Fibroblast of villous mesenchyme (primary cell): ENCODE results near the gene ERP27. TPM values are rescaled to one million over a fixed set of nuclear protein-coding genes. Genes with fewer than 3 reads are reported as not detected.

Experiments
- DNase-seq: peaks from one replicate; pipeline ENCODE4 v3.0.0-alpha.2; 2010; ENCODE audit warnings: low read depth
- H3K4me3 ChIP-seq: 2 replicates; pipeline ENCODE4 v1.5.1; 2011; ENCODE audit warnings: low read depth, mild to moderate bottlenecking, low read length
- CTCF ChIP-seq: IDR thresholded peaks from 2 replicates; pipeline ENCODE4 v1.5.1; 2012; ENCODE audit warnings: low read depth, mild to moderate bottlenecking, low read length; ENCODE audit not compliant: insufficient read depth
- total RNA-seq: library from RNA; depleted of rRNA; stranded (reverse); fragments of >200 nt; gene quantifications from 2 replicates; pipeline ENCODE4 v1.2.3, GENCODE V29; 2012

Gene ERP27
- total RNA-seq, 1 donor = not detected

- DNase-seq = no peak
- no peak for TF ChIP-seq CTCF
- no peak overlapping the region for H3K4me3 ChIP-seq
Observed at GRCh38 chr12:14886271-14886670, 52.1 kb downstream of the ERP27 start.

GRCh38 chr12:14885718-14886221 is 52.6 kb downstream of the ERP27 start, which contains the start of gene MGP:
Gene MGP, minus strand, starts transcription at chr12:14885854. Its CDS starts 63 bp downstream, at chr12:14885791.
- no peak for TF ChIP-seq CTCF
- peak within 1 kb of the TSS; percentile 53 for H3K4me3 ChIP-seq
- peak; percentile 69 for DNase-seq

GRCh38 chr12:14884458-14884878 is 53.9 kb downstream of the ERP27 start:
- DNase-seq = peak; percentile 89
- H3K4me3 ChIP-seq = peak overlapping the region; percentile 53

GRCh38 chr12:14883686-14884085 is 54.7 kb downstream of the ERP27 start:
- H3K4me3 ChIP-seq = no peak overlapping the region
- TF ChIP-seq CTCF = no peak
- DNase-seq = no peak

More at GRCh38 chr12:14884458-14884878, 53.9 kb downstream of the ERP27 start:
- TF ChIP-seq CTCF = no peak

GRCh38 chr12:14880890-14881453 is 57.4 kb downstream of the ERP27 start:
- no peak overlapping the region for H3K4me3 ChIP-seq
- no peak for TF ChIP-seq CTCF
- DNase-seq = no peak

- DNase-seq = no peak
- H3K4me3 ChIP-seq = no peak overlapping the region
- TF ChIP-seq CTCF = no peak
Observed at GRCh38 chr12:14879222-14879933, 59.0 kb downstream of the ERP27 start.

GRCh38 chr12:14878488-14878887 is 59.8 kb downstream of the ERP27 start:
- TF ChIP-seq CTCF = no peak
- no peak overlapping the region for H3K4me3 ChIP-seq
- no peak for DNase-seq
